GM18858 (cell line): Measurements from ENCODE around the gene ZBTB44.
A peak's percentile ranks its signal among the peaks of the same experiment; 100 is the strongest.
"Not testable (repeated sequence)": the region's sequence is repeated elsewhere in the genome, so short reads cannot be mapped to it uniquely, and the experiment has no call there.

Experiments used
- ATAC-seq: cut with Tn5 transposase; IDR thresholded peaks from one replicate; pipeline ENCODE4 v1.9.1; 2021; ENCODE audit not compliant: unreplicated experiment

The ZBTB44 gene

DNA sequence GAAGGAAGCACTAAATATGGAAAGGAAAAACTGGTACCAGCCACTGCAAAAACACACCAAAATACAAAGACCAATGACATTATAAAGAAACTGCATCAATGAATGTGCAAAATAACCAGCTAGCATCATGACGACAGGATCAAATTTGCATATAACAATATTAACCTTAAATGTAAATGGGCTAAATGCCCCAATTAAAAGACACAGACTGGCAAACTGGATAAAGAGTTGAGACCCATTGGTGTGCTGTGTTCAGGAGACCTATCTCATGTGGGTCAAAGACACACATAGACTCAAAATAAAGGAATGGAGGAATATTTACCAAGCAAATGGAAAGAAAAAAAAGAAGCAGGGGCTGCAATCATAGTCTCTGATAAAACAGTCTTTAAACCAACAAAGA is 63.0 kb downstream of the ZBTB44 start:
- ATAC-seq = not testable (repeated sequence)

DNA sequence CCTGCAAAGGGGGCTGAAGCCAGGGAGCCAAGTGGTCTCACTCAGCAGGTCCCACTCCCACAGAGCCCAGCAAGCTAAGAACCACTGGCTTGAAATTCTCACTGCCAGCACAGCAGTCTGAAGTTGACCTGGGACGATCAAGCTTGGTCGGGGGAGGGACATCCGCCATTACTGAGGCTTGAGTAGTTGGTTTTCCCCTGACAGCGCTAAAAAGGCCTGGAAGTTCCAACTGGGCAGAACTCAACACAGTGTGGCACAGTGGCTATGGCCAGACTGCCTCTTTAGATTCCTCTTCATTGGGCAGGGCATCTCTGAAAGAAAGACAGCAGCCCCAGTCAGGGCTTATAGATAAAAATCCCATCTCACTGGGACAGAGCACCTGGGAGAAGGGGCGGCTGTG is 64.8 kb downstream of the ZBTB44 start:
- not testable (repeated sequence) for ATAC-seq

DNA sequence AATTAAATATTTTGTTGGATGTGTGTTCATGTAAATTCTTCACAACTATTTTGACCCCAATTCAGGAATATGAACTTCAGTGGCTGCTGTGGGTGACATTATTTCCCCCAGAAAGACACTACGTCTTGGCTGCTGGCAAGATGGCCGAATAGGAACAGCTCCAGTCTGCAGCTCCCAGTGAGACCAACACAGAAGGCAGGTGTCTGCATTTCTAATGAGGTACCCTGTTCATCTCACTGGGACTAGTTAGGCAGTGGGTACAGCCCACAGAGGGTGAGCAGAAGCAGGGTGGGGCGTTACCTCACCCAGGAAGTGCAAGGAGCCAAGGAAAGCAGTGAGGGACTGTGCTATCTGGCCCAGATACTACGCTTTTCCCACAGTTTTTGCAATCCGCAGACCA is 65.3 kb downstream of the ZBTB44 start:
- ATAC-seq = no peak

- ATAC-seq = no peak
Observed at GRCh38 chr11:130247319-130247718, 67.4 kb downstream of the ZBTB44 start.

DNA sequence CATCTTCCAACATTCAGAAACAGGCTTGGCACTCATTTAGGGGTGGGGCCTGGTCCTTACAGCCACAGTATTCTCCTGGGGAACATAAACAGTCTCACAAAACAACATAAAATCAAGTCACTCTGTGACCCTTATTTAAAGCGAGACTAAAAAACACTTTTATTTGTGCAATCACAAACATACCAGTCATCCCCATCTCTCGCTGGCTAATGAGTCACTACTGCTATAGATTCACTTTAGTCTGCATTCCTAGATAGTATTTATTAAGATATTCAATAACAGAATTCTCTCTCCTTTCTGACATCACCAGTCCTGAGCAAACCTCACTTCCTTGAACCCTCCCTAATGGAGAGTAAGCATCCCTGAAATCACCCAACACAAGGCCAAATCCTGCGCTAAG is 68.0 kb downstream of the ZBTB44 start:
- ATAC-seq = no peak

DNA sequence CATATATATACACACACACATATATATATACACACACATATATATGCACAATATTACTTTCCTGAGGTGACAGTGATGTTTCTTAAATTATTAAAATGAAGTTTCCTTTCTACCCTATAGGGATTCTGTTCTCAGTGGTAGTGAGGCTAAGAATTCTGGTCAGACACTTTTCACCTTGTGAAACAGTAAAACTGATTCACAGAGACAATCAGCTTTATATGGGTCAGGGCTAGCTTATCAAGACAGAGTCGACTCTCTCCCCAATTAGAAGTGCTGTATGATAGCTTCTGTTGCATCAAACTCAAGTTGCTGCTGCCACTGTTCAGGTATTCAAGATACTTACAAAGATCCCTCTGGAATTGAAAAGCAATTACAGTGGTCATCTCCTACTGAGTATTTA is 68.4 kb downstream of the ZBTB44 start:
- no peak for ATAC-seq

- ATAC-seq = not testable (repeated sequence)
Observed at GRCh38 chr11:130245375-130245774, 69.3 kb downstream of the ZBTB44 start.

DNA sequence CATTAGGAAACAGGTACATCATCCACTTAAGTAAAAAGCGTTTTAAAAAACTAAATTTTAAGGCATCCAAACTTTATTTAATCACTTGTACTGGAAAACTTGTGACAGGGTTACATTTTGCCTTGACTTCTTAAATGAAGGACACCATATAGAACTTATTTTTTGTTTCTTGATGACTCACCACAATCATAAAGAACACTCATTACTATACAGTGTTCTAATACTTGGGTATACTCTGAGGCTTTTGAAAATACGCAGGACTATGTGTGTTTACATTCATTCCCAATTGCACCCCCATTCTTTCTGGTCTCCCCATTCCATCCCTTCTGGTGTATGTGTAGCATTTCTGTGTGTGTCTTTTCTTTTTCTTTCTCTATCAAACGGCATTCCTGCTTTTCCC is 69.9 kb downstream of the ZBTB44 start:
- no peak for ATAC-seq

DNA sequence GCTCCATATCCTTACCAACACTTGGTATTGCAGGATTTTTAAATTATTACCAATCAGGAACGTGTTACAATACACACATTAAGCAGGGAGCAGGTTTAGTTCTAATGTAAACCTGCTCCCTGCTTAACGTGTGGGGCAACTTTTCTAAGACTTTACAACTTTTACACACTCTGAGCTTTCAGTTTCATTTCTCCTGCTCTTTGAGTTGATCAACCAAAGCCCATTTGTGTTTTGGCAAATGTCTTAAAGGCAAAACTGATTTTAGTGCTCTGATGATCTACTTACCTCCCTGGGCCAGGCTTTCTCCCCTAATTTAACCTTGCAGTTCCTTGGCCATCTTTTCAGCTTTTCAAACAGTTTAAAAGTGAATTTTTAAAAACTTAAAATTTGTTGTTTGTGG is 70.9 kb downstream of the ZBTB44 start:
- no peak for ATAC-seq

- no peak for ATAC-seq
Observed at GRCh38 chr11:130241713-130242112, 73.0 kb downstream of the ZBTB44 start.

DNA sequence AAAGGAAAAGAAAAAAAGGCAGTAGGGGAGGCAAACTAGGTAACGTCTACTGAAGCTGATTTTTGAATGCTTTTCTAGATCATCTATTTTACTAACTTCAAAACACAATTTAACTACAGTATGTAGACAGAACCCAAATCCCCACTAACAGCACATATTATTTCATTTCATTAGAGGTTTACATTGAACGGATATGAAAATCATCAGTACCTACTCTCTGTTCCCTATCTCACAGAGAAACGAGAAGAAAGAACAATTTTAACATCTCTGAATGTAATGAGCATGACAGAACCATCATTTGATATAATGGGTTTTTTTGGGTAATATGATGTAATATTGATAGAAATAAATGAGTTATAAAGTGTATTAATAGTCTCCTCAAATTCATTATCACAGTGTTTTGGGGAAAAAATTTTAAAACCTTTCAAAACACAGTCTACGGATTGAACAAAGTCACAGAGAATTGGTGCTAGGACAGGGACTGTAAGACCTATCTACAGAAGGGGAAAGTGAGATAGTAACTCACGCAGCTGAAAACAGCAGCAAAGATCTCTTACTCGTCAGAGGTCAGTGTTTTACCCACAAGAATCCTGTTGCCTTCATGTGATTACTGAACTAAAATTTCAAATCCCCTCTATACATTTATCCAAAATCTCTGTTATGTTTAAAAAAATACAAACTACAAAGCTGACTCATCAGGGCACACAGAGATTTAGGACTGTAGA is 77.3 kb downstream of the ZBTB44 start:
- peak; percentile 45 for ATAC-seq

DNA sequence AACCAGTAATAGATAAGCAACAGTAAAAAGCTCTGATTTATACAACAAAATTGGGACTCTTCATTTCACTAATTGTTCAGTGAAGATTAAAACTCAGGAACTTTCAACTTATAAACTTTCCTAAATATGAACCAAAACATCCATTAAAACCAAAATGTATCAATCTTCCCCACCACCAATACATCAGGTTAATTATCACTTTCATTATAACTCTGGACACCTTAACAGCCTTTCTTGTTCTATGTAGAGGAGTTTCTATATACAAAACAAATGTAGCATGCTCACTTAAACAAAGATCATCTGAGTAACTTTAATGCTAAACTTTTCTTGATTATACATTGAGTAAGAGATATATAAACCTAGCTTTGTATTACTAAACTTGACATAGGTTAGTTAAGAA is 80.4 kb downstream of the ZBTB44 start:
- ATAC-seq = no peak

- ATAC-seq = not testable (repeated sequence)
Observed at GRCh38 chr11:130233888-130234287, 80.8 kb downstream of the ZBTB44 start.

- ATAC-seq = not testable (repeated sequence)
Observed at GRCh38 chr11:130233486-130233885, 81.2 kb downstream of the ZBTB44 start.

DNA sequence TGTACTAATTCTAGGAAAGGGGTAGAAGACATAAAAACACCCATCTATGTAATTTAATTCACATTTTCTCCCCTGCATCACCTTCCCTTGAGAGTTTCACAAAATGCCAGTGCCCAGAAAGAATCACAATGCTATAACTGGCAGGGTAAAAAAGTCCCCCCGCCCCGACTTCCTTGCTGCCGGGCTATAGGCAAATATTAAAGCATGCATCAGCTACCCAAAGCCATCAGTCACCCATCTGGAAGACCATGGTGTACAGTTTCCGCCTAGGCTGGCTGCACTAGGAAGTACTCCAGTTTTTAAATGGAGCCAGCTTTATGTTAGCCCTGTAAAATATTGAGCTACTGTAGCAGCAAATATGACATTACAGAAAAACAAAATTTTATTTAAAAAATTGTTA is 87.3 kb downstream of the ZBTB44 start:
- ATAC-seq = no peak

GRCh38 chr11:130223291-130223971 is 91.3 kb downstream of the ZBTB44 start:
- no peak for ATAC-seq

DNA sequence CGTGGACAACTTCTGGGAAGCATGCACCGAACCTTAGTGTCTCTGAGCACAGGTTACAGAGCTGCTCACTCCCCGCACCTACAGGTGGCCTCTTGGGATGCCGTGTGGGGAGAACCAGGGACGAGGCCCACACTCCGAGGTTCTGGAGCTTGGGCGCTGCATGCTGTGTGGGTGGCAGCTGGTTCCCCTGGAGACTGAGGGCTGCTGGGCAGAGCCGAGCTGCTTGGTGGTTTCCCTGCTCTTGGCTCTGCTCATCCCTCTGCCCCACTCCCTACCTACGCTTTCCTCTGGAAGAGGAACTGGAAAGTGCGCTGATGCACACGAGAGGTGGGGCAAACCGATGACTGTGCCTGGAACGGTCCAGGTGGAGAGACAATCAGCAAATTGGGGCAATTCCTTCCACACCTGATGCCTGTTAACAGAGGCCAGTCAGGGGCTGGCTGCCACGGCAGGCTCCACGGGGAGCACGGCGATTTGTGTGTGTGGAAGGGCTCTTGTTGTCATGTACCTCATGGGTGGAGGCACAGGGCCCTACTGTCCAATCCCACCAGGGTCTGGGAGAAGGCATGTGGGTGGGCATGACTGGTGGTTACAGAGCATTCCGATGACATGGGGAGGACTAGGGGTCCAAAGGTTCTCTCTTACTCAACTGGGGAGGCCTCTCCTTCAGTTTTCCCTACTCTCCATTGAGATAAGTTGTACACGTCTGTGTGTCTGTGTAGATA is 94.2 kb downstream of the ZBTB44 start:
- ATAC-seq = no peak

- ATAC-seq = no peak
Observed at GRCh38 chr11:130219148-130219547, 95.6 kb downstream of the ZBTB44 start.

DNA sequence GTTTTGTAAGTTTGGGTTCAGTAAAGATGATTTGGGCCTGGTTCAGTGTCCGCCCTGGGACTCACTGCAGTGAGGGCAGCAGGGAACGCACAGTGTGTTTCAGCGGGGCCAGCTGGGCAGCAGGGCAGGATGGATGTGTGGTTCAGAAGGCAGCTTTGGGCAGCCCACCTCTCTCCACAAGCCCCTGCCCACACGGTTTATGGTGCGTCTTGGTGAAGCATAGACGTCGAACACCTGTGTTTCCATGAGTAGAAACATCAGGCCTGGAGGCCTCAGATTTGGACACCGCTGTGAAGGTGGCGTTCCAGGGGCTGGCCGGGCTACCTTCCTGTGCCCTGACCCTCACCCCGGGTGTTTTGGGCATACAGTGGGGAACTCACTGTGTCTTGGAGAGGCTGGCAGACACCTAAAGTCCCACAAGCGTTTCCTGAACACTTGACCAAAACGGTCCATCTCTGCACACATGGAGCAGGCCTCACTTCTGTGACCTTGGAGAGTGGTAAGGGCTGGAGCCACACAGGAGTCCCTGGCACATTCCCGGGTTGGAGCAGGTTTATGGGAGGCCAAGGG is 96.1 kb downstream of the ZBTB44 start:
- no peak for ATAC-seq

GRCh38 chr11:130217133-130218031 is 97.3 kb downstream of the ZBTB44 start:
- no peak for ATAC-seq
